IMR-90 (cell line): ENCODE measurements around the gene ABHD5. TPM values are rescaled to one million over a fixed set of nuclear protein-coding genes. Genes with fewer than 3 reads are reported as not detected.

Experiments
- ATAC-seq: fragments of 200-7000 bp; cut with Tn5 transposase; 2 replicates; pipeline ENCODE4 v1.9.1; 2020; ENCODE audit warnings: low read depth, mild to moderate bottlenecking, moderate library complexity
- BruUV-seq: library from RNA; stranded (reverse); fragments of 400-500 nt; replicated peaks from 2 replicates; lab custom pipeline; 2021; lab: Mats Ljungman, UMichigan
- CTCF ChIA-PET: fragments of 300-600 bp; formaldehyde crosslinking; extraction: SDS; loops from one replicate; lab custom pipeline; 2021; ENCODE audit warnings: antibody characterized with exemption; lab: Yijun Ruan, JAX
- POLR2A ChIA-PET: fragments of 300-600 bp; sonication (Branson Sonifier 250); formaldehyde crosslinking; loops from one replicate; lab custom pipeline; 2022; ENCODE audit warnings: antibody characterized with exemption; ENCODE audit not compliant: unreplicated experiment; lab: Charles Lee
- DNase-seq: peaks from one replicate; pipeline ENCODE4 v3.0.0; 2013
- H2AFZ ChIP-seq: replicated peaks from 2 replicates; pipeline ENCODE3; 2013; ENCODE audit warnings: low read length, mild to moderate bottlenecking; ENCODE audit not compliant: poor library complexity
- H2AK5ac ChIP-seq: 2 replicates; pipeline ENCODE4 v1.6.1; 2013; ENCODE audit warnings: low read depth, low read length, inconsistent platforms
- H2AK9ac ChIP-seq: replicated peaks from 2 replicates; pipeline ENCODE3; 2013; ENCODE audit warnings: mild to moderate bottlenecking, low read depth, low read length, moderate library complexity; ENCODE audit not compliant: poor library complexity
- H2BK120ac ChIP-seq: 2 replicates; pipeline ENCODE4 v1.6.1; 2013; ENCODE audit warnings: low read depth, low read length, inconsistent platforms
- H2BK15ac ChIP-seq: 3 replicates; pipeline ENCODE4 v1.6.1; 2013; ENCODE audit warnings: low read depth, low read length, inconsistent platforms
- H2BK20ac ChIP-seq: 2 replicates; pipeline ENCODE4 v1.6.1; 2013; ENCODE audit warnings: low read depth, mild to moderate bottlenecking, inconsistent platforms, low read length, moderate library complexity
- H2BK5ac ChIP-seq: 2 replicates; pipeline ENCODE4 v1.6.1; 2013; ENCODE audit warnings: mild to moderate bottlenecking, low read depth, low read length, inconsistent platforms; ENCODE audit not compliant: poor library complexity, severe bottlenecking
- H3K14ac ChIP-seq: replicated peaks from 2 replicates; pipeline ENCODE4 v1.6.1; 2013; ENCODE audit warnings: low read depth, low read length, inconsistent platforms
- H3K18ac ChIP-seq: 2 replicates; pipeline ENCODE4 v1.6.1; 2013; ENCODE audit warnings: low read depth, low read length, control low read depth
- H3K23ac ChIP-seq: 2 replicates; pipeline ENCODE4 v1.6.1; 2013; ENCODE audit warnings: low read depth, low read length, inconsistent platforms
- H3K27ac ChIP-seq: 2 replicates; pipeline ENCODE4 v1.5.1; 2013; ENCODE audit warnings: mild to moderate bottlenecking, control low read depth, low read length; ENCODE audit not compliant: insufficient read depth
- H3K27me3 ChIP-seq: 2 replicates; pipeline ENCODE4 v1.6.1; 2013; ENCODE audit warnings: low read length; ENCODE audit not compliant: control insufficient read depth, insufficient read depth
- H3K36me3 ChIP-seq: 2 replicates; pipeline ENCODE4 v1.6.1; 2013; ENCODE audit warnings: low read length, mixed read lengths; ENCODE audit not compliant: control insufficient read depth, insufficient read depth
- H3K4ac ChIP-seq: 2 replicates; pipeline ENCODE4 v1.6.1; 2013; ENCODE audit warnings: low read depth, low read length, inconsistent platforms
- H3K4me1 ChIP-seq: 2 replicates; pipeline ENCODE4 v1.6.1; 2013; ENCODE audit warnings: low read length, mixed read lengths; ENCODE audit not compliant: control insufficient read depth, insufficient read depth
- H3K4me2 ChIP-seq: 2 replicates; pipeline ENCODE4 v1.6.1; 2013; ENCODE audit warnings: low read depth, mild to moderate bottlenecking, control low read depth, low read length, moderate library complexity
- H3K4me3 ChIP-seq: 2 replicates; pipeline ENCODE4 v1.5.1; 2013; ENCODE audit warnings: low read depth, mild to moderate bottlenecking, control low read depth, low read length, moderate library complexity; ENCODE audit not compliant: insufficient read depth
- H3K56ac ChIP-seq: 2 replicates; pipeline ENCODE4 v1.6.1; 2013; ENCODE audit warnings: low read length, inconsistent platforms; ENCODE audit not compliant: insufficient read depth; ENCODE audit errors: extremely low read depth
- H3K79me1 ChIP-seq, 2 experiments: 2 replicates each; pipeline ENCODE4 v1.6.1; 2013; ENCODE audit warnings: low read length in 2 of 2, inconsistent platforms in 1 of 2, low read depth in 1 of 2
- H3K9ac ChIP-seq: 2 replicates; pipeline ENCODE4 v1.6.1; 2013; ENCODE audit warnings: low read depth, low read length, control low read depth
- H3K9me1 ChIP-seq: 2 replicates; pipeline ENCODE4 v1.6.1; 2013; ENCODE audit warnings: low read length, inconsistent platforms; ENCODE audit not compliant: insufficient read depth
- H3K9me3 ChIP-seq: 2 replicates; pipeline ENCODE4 v1.6.1; 2013; ENCODE audit warnings: low read length; ENCODE audit not compliant: control insufficient read depth, insufficient read depth
- H4K20me1 ChIP-seq: 2 replicates; pipeline ENCODE4 v1.6.1; 2013; ENCODE audit warnings: low read length, inconsistent platforms; ENCODE audit not compliant: insufficient read depth
- H4K5ac ChIP-seq: 2 replicates; pipeline ENCODE4 v1.6.1; 2013; ENCODE audit warnings: mild to moderate bottlenecking, low read depth, low read length, control low read depth
- H4K8ac ChIP-seq, 2 experiments: 2 replicates each; pipeline ENCODE4 v1.6.1; 2013; ENCODE audit warnings: low read depth in 2 of 2, low read length in 2 of 2, control low read depth in 1 of 2, inconsistent platforms in 1 of 2
- H4K91ac ChIP-seq: 2 replicates; pipeline ENCODE4 v1.6.1; 2013; ENCODE audit warnings: low read depth, low read length, inconsistent platforms; ENCODE audit not compliant: insufficient read depth
- BHLHE40 ChIP-seq: fragments of 150-350 bp; IDR thresholded peaks from 2 replicates; pipeline ENCODE4 v1.6.1; 2016; ENCODE audit warnings: mild to moderate bottlenecking, low read depth, low read length
- WGBS, 2 experiments: methylation state at CpG; one replicate each; pipeline versions ENCODE4 v1.1.5 to v1.1.7; 2013; ENCODE audit warnings: missing lambda C conversion rate in 2 of 2; ENCODE audit not compliant: insufficient read length in 1 of 2; ENCODE audit errors: extremely low coverage in 2 of 2; 5-methylcytosine and 5-hydroxymethylcytosine counted together
- dilution Hi-C: fragments of 300-500 bp; cut with HindIII; formaldehyde crosslinking; loops from one replicate; pipeline ENCODE4 v1.14.3; 2018; ENCODE audit warnings: low sequenced_read_pairs; ENCODE audit not compliant: unreplicated experiment
- in situ Hi-C: fragments of 300-500 bp; cut with MboI; formaldehyde crosslinking; loops from 3 replicates; pipeline ENCODE4 v1.14.3; 2019; ENCODE audit warnings: low sequenced_read_pairs, inconsistent platforms, mixed read lengths
- intact Hi-C: fragments of 100-400 bp; cut with micrococcal nuclease; formaldehyde crosslinking; loops from 2 replicates; pipeline ENCODE4 v1.10.0; 2022
- polyA plus RNA-seq, 3 experiments: library from polyadenylated mRNA; depleted of rRNA; stranded (reverse); fragments of >200 nt; gene quantifications; 2 replicates each; pipeline ENCODE4 v1.2.3, GENCODE V29; 2012; ENCODE audit warnings: low replicate concordance in 1 of 3
- total RNA-seq: library from RNA; depleted of rRNA; stranded (reverse); fragments of >200 nt; gene quantifications from 2 replicates; pipeline ENCODE4 v1.2.3, GENCODE V29; 2012

The ABHD5 gene
- total and polyA plus RNA-seq, 2 of the 4 experiments (the other 2 are of a cell fraction): 15.8 to 33.2 TPM

GRCh38 chr3:43686333-43686699 lies 4.4 kb upstream of the ABHD5 start:
- Histone ChIP-seq H2BK20ac (no peak overlapping the region), H3K9ac (no peak overlapping the region), H3K4me1 (0 out of 2 replicates have a peak, but pooled peaks cover 2% of the 10 kb centered on the region), H4K5ac (no peak overlapping the region), H2BK5ac (no peak overlapping the region), H3K4me3 (no peak overlapping the region), H3K4ac (no peak overlapping the region), H3K4me2 (no peak overlapping the region), H3K23ac (no peak overlapping the region), H3K27ac (no peak overlapping the region), H4K91ac (no peak overlapping the region), H3K79me1 (peaks cover 2 to 5% of the 10 kb centered on the region in 2 experiments; a peak in 2 of 4 replicates), H3K14ac (no peak overlapping the region), H3K9me3 (no peaks in the 10 kb centered on the region), H3K36me3 (no peaks in the 10 kb centered on the region), H2BK120ac (no peak overlapping the region), H3K56ac (no peak overlapping the region), H3K27me3 (no peaks in the 10 kb centered on the region), H3K9me1 (peaks cover 4% of the 10 kb centered on the region; the same call in 1 of the 2 replicates), H2BK15ac (no peak overlapping the region), H2AFZ (no peak overlapping the region), H3K18ac (no peak overlapping the region), H4K20me1 (no peaks in the 10 kb centered on the region), H2AK5ac (no peak overlapping the region), H4K8ac (no peak overlapping the region), H2AK9ac (no peak overlapping the region)
- dilution Hi-C loops (no loop called here), intact Hi-C loops (no loop called here), in situ Hi-C loops (loop anchor here (5.0 kb wide), 1 partner anchor 64 kb away; the partner anchor contains the start of gene ANO10)
- no TSS peak for BruUV-seq
- no peak for DNase-seq
- no peak for ATAC-seq
- ChIA-PET CTCF (no interaction called here), POLR2A (no interaction called here)
- TF ChIP-seq BHLHE40: no peak
- no CpG with 5 or more reads among the region's 4 CpGs for WGBS, 2 experiments
